Measurements from ENCODE around the gene CD300C. TPM values are rescaled to one million over a fixed set of nuclear protein-coding genes. Genes with fewer than 3 reads are reported as not detected.
"Not testable (repeated sequence)": the region's sequence is repeated elsewhere in the genome, so short reads cannot be mapped to it uniquely, and the experiment has no call there.

The CD300C gene
- total RNA-seq, 4 donors from 2014 or later = 0.31 to 0.80 (median 0.53) TPM

DNA sequence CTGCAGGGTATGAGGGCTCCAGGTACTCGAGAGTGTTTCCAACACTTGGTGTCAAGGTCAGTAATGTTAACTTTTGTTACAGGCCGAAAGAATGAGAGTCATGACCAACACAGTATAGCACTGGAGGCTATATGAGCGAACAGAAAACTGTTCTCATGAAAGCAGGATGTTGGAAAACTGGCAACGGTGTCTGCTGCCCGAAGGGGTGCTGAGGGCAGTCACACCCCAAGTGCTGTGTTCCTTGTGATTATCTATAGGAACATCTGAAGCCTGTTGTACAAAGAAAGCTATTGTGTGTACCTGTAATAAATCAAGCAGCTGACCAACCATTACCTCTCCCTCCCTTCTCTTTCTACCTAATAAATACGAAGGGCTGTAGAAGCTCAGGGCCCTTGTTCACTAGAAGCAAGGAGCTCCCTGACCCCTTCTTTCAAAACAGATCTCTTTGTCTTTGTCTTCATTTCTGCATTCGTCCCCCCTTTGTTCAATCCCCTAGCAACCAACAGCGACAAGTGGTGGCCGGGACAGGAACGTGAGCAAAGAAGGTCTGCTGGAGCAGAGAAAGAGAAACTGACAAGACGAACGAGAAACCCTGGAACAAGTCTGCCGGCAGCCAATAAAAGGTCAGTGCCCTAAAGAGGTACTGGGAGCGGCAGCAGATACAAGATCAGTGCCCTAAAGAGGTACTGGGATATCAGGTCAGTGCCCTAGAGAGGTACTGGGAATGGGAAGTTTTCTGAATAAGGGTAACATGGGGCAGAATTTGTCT is 38.6 kb upstream of the CD300C start:
- H3K9me3 ChIP-seq = peaks cover 4% of the 10 kb centered on the region
- no peaks in the 10 kb centered on the region for H3K36me3 ChIP-seq
- peaks cover 10% of the 10 kb centered on the region for H3K27me3 ChIP-seq
- TF ChIP-seq, protein P1, sequence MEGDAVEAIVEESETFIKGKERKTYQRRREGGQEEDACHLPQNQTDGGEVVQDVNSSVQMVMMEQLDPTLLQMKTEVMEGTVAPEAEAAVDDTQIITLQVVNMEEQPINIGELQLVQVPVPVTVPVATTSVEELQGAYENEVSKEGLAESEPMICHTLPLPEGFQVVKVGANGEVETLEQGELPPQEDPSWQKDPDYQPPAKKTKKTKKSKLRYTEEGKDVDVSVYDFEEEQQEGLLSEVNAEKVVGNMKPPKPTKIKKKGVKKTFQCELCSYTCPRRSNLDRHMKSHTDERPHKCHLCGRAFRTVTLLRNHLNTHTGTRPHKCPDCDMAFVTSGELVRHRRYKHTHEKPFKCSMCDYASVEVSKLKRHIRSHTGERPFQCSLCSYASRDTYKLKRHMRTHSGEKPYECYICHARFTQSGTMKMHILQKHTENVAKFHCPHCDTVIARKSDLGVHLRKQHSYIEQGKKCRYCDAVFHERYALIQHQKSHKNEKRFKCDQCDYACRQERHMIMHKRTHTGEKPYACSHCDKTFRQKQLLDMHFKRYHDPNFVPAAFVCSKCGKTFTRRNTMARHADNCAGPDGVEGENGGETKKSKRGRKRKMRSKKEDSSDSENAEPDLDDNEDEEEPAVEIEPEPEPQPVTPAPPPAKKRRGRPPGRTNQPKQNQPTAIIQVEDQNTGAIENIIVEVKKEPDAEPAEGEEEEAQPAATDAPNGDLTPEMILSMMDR (IDR thresholded peaks at IDR 0.05) = no peak
- H3K4me1 ChIP-seq = peaks cover 2% of the 10 kb centered on the region
- WGBS = 81% methylated on average over 14 of the region's 14 CpGs
- no peak for DNase-seq (ENCODE audit: low spot score in 2 of 2)
- no peak overlapping the region for H3K27ac ChIP-seq
- H3K4me3 ChIP-seq = no peak overlapping the region

DNA sequence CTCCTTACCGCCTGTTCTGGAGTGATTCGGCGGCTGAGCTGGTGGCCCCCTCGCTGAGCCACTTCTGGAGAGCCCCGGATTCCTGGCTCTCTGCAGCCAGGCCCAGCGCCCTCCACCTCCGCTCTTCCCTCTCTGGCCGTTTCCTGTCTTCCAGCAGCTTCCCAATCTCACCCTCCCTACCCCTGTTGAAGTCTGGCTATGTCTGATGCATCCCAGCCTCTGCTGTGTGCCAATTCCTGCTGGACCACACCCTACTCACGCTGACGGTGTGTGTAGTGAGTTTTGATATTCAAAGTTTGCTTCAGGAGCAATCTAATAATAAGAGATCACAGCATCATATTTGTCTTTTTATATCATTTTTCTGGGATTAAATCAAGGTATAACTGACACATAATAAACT is 36.7 kb upstream of the CD300C start:
- no peaks in the 10 kb centered on the region for H3K36me3 ChIP-seq
- no peak for DNase-seq (ENCODE audit: low spot score in 2 of 2)
- peaks cover 4% of the 10 kb centered on the region for H3K9me3 ChIP-seq
- 57% methylated on average over 8 of the region's 10 CpGs for WGBS
- peaks cover 2% of the 10 kb centered on the region for H3K4me1 ChIP-seq
- TF ChIP-seq EP300 (IDR thresholded peaks at IDR 0.05) = no peak
- TF ChIP-seq, protein P1 (IDR thresholded peaks at IDR 0.05) = no peak
- no peak for TF ChIP-seq POLR2AphosphoS5 (IDR thresholded peaks at IDR 0.05)
- no peak for TF ChIP-seq POLR2A (IDR thresholded peaks at IDR 0.05)
- H3K4me3 ChIP-seq = no peak overlapping the region
- H3K27me3 ChIP-seq = peaks cover 20% of the 10 kb centered on the region
- no peak overlapping the region for H3K27ac ChIP-seq

DNA sequence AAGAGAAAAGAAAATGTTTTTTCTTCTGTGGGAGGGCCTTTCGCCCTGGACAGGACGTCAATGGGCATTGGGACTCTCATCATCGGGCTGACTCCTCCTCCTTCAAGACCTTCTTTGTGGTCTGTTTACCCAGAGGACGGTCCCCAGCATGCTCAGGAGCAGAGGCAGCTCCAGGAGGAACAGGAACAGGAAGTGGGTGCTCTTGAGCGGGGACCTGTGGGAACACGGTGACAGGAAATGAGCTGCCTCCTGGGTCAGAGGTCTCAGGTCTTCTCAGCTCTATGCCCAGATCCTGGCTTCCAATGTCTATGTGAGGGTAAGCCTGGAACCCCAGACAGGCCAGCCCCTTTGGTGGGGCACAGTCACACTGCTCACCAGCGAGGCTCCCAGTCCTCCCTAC is 34.0 kb upstream of the CD300C start:
- TF ChIP-seq POLR2AphosphoS5 (IDR thresholded peaks at IDR 0.05) = no peak
- no peak for TF ChIP-seq EP300 (IDR thresholded peaks at IDR 0.05)
- TF ChIP-seq, protein P1 (IDR thresholded peaks at IDR 0.05) = no peak
- DNase-seq (ENCODE audit: low spot score in 2 of 2) = no peak
- H3K4me1 ChIP-seq = peaks cover 2% of the 10 kb centered on the region
- WGBS = 67% methylated on average over 6 of the region's 7 CpGs
- peaks cover 4% of the 10 kb centered on the region for H3K9me3 ChIP-seq
- H3K27me3 ChIP-seq = peaks cover 21% of the 10 kb centered on the region
- H3K27ac ChIP-seq = no peak overlapping the region
- no peak overlapping the region for H3K4me3 ChIP-seq
- no peaks in the 10 kb centered on the region for H3K36me3 ChIP-seq

DNA sequence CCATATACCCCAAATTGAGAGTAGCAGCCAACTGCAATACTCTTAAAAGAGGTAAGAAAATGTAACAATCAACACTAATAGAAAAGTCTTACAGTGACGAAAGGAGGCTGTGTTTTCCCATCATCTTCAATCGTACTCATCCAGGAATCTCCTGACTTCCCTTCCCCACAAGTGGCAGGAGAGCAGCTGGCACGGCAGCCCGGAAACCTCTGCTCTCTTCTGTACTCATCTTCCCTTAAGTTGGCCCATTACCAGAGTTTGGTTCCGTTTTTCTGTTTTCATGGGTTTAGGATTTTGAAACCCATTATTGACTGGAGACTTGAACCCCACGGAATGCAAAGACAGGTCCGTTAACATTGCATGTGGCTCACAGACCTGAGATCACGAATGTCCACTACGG is 33.1 kb upstream of the CD300C start:
- Histone ChIP-seq H3K4me1 (peaks cover 2% of the 10 kb centered on the region), H3K9me3 (no peaks in the 10 kb centered on the region), H3K36me3 (no peaks in the 10 kb centered on the region), H3K4me3 (no peak overlapping the region), H3K27ac (no peak overlapping the region), H3K27me3 (peaks cover 18% of the 10 kb centered on the region)
- TF ChIP-seq POLR2AphosphoS5 (IDR thresholded peaks at IDR 0.05) (no peak), POLR2A (IDR thresholded peaks at IDR 0.05) (no peak)
- 86% methylated on average over 9 of the region's 9 CpGs for WGBS
- DNase-seq (ENCODE audit: low spot score in 2 of 2) = no peak

DNA sequence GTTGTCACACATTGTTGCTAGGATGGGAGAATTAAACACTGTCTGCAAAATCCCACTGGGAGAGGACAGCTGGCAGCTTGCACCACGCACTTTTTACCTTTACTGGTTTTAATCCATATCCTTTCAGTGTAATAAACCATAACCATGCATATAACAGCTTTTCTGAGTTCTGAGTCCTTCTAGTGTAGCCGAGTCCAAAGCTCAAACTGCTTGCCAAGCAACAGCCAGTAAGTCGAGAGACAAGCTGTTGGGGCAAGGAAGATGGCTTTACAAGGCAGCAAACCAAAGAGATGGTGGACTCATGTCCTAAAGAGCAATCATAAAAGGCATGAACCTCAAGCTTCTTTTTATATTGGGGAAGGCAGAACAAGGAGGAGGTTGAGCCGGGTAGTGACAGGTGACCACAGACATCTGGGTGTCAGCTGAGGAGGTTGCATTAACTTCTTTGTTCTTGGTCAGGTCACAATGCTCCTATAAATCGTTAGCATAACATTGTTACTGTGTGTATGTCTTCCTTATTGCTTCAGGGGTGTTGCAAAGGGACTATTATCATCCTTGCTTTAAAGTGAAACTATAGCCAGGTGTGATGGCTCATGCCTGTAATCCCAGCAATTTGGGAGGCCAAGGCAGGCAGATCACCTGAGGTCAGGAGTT is 28.7 kb upstream of the CD300C start:
- Histone ChIP-seq H3K4me3 (no peak overlapping the region), H3K27ac (no peak overlapping the region), H3K4me1 (peaks cover 6% of the 10 kb centered on the region), H3K9me3 (no peaks in the 10 kb centered on the region), H3K36me3 (no peaks in the 10 kb centered on the region), H3K27me3 (peaks cover 18% of the 10 kb centered on the region)
- TF ChIP-seq POLR2AphosphoS5 (IDR thresholded peaks at IDR 0.05) = no peak
- TF ChIP-seq POLR2A (IDR thresholded peaks at IDR 0.05) = no peak
- no peak for TF ChIP-seq EP300 (IDR thresholded peaks at IDR 0.05)
- TF ChIP-seq, protein P1 (IDR thresholded peaks at IDR 0.05) = no peak
- 59% methylated on average over 5 of the region's 5 CpGs for WGBS
- no peak for DNase-seq (ENCODE audit: low spot score in 2 of 2)

DNA sequence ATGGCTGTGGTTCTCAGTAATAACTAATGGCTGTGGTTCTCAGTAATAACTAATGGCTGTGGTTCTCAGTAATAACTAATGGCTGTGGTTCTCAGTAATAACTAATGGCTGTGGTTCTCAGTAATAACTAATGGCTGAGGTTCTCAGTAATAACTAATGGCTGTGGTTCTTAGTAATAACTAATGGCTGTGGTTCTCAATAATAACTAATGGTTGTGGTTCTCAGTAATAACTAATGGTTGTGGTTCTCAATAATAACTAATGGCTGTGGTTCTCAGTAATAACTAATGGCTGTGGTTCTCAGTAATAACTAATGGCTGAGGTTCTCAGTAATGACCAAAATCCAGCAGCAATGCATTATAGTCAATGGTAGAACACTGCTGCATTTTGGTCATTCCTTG is 27.7 kb upstream of the CD300C start:
- not testable (repeated sequence) for H3K4me3 ChIP-seq; H3K27ac ChIP-seq; H3K9me3 ChIP-seq; DNase-seq (ENCODE audit: low spot score in 2 of 2); H3K36me3 ChIP-seq
- peaks cover 11% of the 10 kb centered on the region for H3K27me3 ChIP-seq
- peaks cover 11% of the 10 kb centered on the region for H3K4me1 ChIP-seq
